Measurements from ENCODE around the gene NIPAL1.
A peak's percentile ranks its signal among the peaks of the same experiment; 100 is the strongest.

The NIPAL1 gene

GRCh38 chr4:48033825-48034413 lies 17.3 kb downstream of the NIPAL1 start:
- Histone ChIP-seq H3K79me2 (ENCODE audit: insufficient read depth, low read length) (no peaks in the 10 kb centered on the region), H3K4me3 (ENCODE audit: insufficient read depth, low read length, poor library complexity, severe bottlenecking) (no peak overlapping the region), H3K9me2 (replicated peaks; ENCODE audit: insufficient read depth, low read length) (no peaks in the 10 kb centered on the region), H3K4me2 (ENCODE audit: low read depth, low read length, poor library complexity, severe bottlenecking) (no peak overlapping the region), H3K27me3 (ENCODE audit: low read length) (no peaks in the 10 kb centered on the region), H3F3A (ENCODE audit: insufficient read depth) (peaks cover 31% of the 10 kb centered on the region), H3K9me3 (ENCODE audit: insufficient read depth, low read length) (no peaks in the 10 kb centered on the region), H2AFZ (ENCODE audit: low read depth, low read length, severe bottlenecking) (no peak overlapping the region), H4K20me1 (ENCODE audit: low read depth, low read length) (no peaks in the 10 kb centered on the region), H3K36me3 (ENCODE audit: low read length) (no peaks in the 10 kb centered on the region), H3K27ac (ENCODE audit: low read depth, low read length) (peak overlapping the region; percentile 92), H3K9ac (ENCODE audit: low read length) (no peak overlapping the region)
- TF ChIP-seq CTCF (IDR thresholded peaks at IDR 0.05; ENCODE audit: insufficient read depth, low read length, poor library complexity, severe bottlenecking), result peak; percentile 90
- no peak for TF ChIP-seq EZH2phosphoT487 (conservative IDR thresholded peaks at IDR 0.05; ENCODE audit: low read length)

- TF ChIP-seq CTCF (IDR thresholded peaks at IDR 0.05; ENCODE audit: insufficient read depth, low read length, poor library complexity, severe bottlenecking) (no peak), EZH2phosphoT487 (conservative IDR thresholded peaks at IDR 0.05; ENCODE audit: low read length) (no peak)
- Histone ChIP-seq H2AFZ (ENCODE audit: low read depth, low read length, severe bottlenecking) (no peak overlapping the region), H3F3A (ENCODE audit: insufficient read depth) (peaks cover 31% of the 10 kb centered on the region), H3K9ac (ENCODE audit: low read length) (no peak overlapping the region), H3K4me2 (ENCODE audit: low read depth, low read length, poor library complexity, severe bottlenecking) (peak overlapping the region; percentile 95), H3K9me3 (ENCODE audit: insufficient read depth, low read length) (no peaks in the 10 kb centered on the region), H3K27me3 (ENCODE audit: low read length) (no peaks in the 10 kb centered on the region), H3K9me2 (replicated peaks; ENCODE audit: insufficient read depth, low read length) (no peaks in the 10 kb centered on the region), H3K27ac (ENCODE audit: low read depth, low read length) (peak overlapping the region; percentile 92), H4K20me1 (ENCODE audit: low read depth, low read length) (no peaks in the 10 kb centered on the region), H3K79me2 (ENCODE audit: insufficient read depth, low read length) (no peaks in the 10 kb centered on the region), H3K36me3 (ENCODE audit: low read length) (no peaks in the 10 kb centered on the region), H3K4me3 (ENCODE audit: insufficient read depth, low read length, poor library complexity, severe bottlenecking) (no peak overlapping the region)
Observed at GRCh38 chr4:48035952-48036351, 19.4 kb downstream of the NIPAL1 start.

- Histone ChIP-seq H3K27ac (ENCODE audit: low read depth, low read length) (peak overlapping the region; percentile 92), H3K36me3 (ENCODE audit: low read length) (no peaks in the 10 kb centered on the region), H3K4me2 (ENCODE audit: low read depth, low read length, poor library complexity, severe bottlenecking) (peak overlapping the region; percentile 95), H2AFZ (ENCODE audit: low read depth, low read length, severe bottlenecking) (peak overlapping the region; percentile 42), H3K27me3 (ENCODE audit: low read length) (no peaks in the 10 kb centered on the region), H3K9me2 (replicated peaks; ENCODE audit: insufficient read depth, low read length) (no peaks in the 10 kb centered on the region), H3K9me3 (ENCODE audit: insufficient read depth, low read length) (no peaks in the 10 kb centered on the region), H3K79me2 (ENCODE audit: insufficient read depth, low read length) (no peaks in the 10 kb centered on the region), H3K4me3 (ENCODE audit: insufficient read depth, low read length, poor library complexity, severe bottlenecking) (peak overlapping the region; percentile 33), H3F3A (ENCODE audit: insufficient read depth) (peaks cover 31% of the 10 kb centered on the region), H4K20me1 (ENCODE audit: low read depth, low read length) (no peaks in the 10 kb centered on the region), H3K9ac (ENCODE audit: low read length) (peak overlapping the region; percentile 37)
- no peak for TF ChIP-seq EZH2phosphoT487 (conservative IDR thresholded peaks at IDR 0.05; ENCODE audit: low read length)
- TF ChIP-seq CTCF (IDR thresholded peaks at IDR 0.05; ENCODE audit: insufficient read depth, low read length, poor library complexity, severe bottlenecking), result no peak
Observed at GRCh38 chr4:48037117-48037462, 20.5 kb downstream of the NIPAL1 start.
